GM12878 (cell line): ENCODE measurements around the gene CNTN2. TPM values are rescaled to one million over a fixed set of nuclear protein-coding genes. Genes with fewer than 3 reads are reported as not detected.

Source experiments
- CREM ChIP-seq: IDR thresholded peaks from 2 replicates; pipeline ENCODE4 v1.6.1; 2014; ENCODE audit warnings: antibody characterized with exemption, low read depth
- E4F1 ChIP-seq: fragments of 450-650 bp; IDR thresholded peaks from 2 replicates; pipeline ENCODE4 v1.6.1; 2018; ENCODE audit warnings: borderline replicate concordance, mild to moderate bottlenecking; ENCODE audit not compliant: partially characterized antibody
- ETV6 ChIP-seq, 2 experiments: fragments of 450-650 bp in 1 of 2; IDR thresholded peaks in 1 of 2; conservative IDR thresholded peaks in 1 of 2; 2 replicates each; pipeline ENCODE4 v1.6.1; 2014; ENCODE audit warnings: antibody characterized with exemption in 1 of 2, borderline replicate concordance in 1 of 2, low read depth in 1 of 2, mild to moderate bottlenecking in 1 of 2, moderate library complexity in 1 of 2
- FOXM1 ChIP-seq: IDR thresholded peaks from 2 replicates; pipeline ENCODE4 v1.6.1; 2012; ENCODE audit warnings: low read depth, mild to moderate bottlenecking, inconsistent platforms, low read length, moderate library complexity
- RCOR1 ChIP-seq: conservative IDR thresholded peaks from 2 replicates; pipeline ENCODE4 v1.6.1; 2012; ENCODE audit warnings: low read depth, low read length, improper control_type of control experiment
- SREBF1 ChIP-seq: IDR thresholded peaks from 2 replicates; pipeline ENCODE4 v1.6.1; 2012; ENCODE audit warnings: mild to moderate bottlenecking, low read length
- YY1 ChIP-seq: IDR thresholded peaks from 2 replicates; pipeline ENCODE4 v1.6.1; 2011; ENCODE audit warnings: low read depth, mild to moderate bottlenecking, low read length
- ZBED1 ChIP-seq: IDR thresholded peaks from 2 replicates; pipeline ENCODE4 v1.6.1; 2016; ENCODE audit warnings: borderline replicate concordance
- ZBTB4 ChIP-seq: fragments of 450-650 bp; formaldehyde crosslinking; IDR thresholded peaks from 2 replicates; pipeline ENCODE4 v1.4.0; 2022; ENCODE audit warnings: mild to moderate bottlenecking, moderate library complexity
- ZNF207 ChIP-seq: fragments of 450-650 bp; IDR thresholded peaks from 2 replicates; pipeline ENCODE4 v1.6.1; 2014; ENCODE audit warnings: antibody characterized with exemption, mild to moderate bottlenecking, borderline replicate concordance
- ZNF217 ChIP-seq: fragments of 450-650 bp; IDR thresholded peaks from 2 replicates; pipeline ENCODE4 v1.6.1; 2017; ENCODE audit warnings: antibody characterized with exemption, mild to moderate bottlenecking
- polyA plus RNA-seq, 11 experiments: library from polyadenylated mRNA; depleted of rRNA in 4 of 11; unstranded in 6 of 11; stranded (reverse) in 5 of 11; fragments of >200 nt; fragmentation: Nextera tagmentation in 4 of 11; fragmentation: Illumina TruSeq in 1 of 11; extraction: Ambion mirVana in 4 of 11; extraction: Trizol in 1 of 11; gene quantifications; 1 replicate in 1 of 11; 2 replicates in 10 of 11; pipeline versions ENCODE4 v1.2.1 to v1.2.3, GENCODE V29; 2011 to 2016; ENCODE audit warnings: inconsistent platforms in 2 of 11, missing spikeins in 2 of 11, low read depth in 1 of 11
- total RNA-seq, 4 experiments: library from RNA; depleted of rRNA in 3 of 4; stranded (reverse); fragments of >200 nt in 3 of 4; fragmentation: Illumina TruSeq in 1 of 4; extraction: Trizol in 1 of 4; gene quantifications; 2 replicates each; pipeline versions ENCODE4 v1.2.1 to v1.2.3, GENCODE V29; 2013 to 2021

CNTN2 gene
- total and polyA plus RNA-seq, 10 of the 15 experiments (the other 5 are each of a cell fraction or from before 2014, with no cell fraction given) = 0.03 TPM; not detected in 9

GRCh38 chr1:205068001-205068400 is 25.0 kb downstream of the CNTN2 start (continued):
- TF ChIP-seq E4F1 (no peak), ZBED1 (no peak), ZNF217 (no peak), ZNF207 (no peak), ETV6 (conservative IDR thresholded peaks at IDR 0.05 in 1 of 2, IDR thresholded peaks at IDR 0.05 in 1 of 2; ENCODE audit: borderline replicate concordance in 1 of 2, low read depth in 1 of 2) (no peak), RCOR1 (no peak), YY1 (no peak), CREM (no peak), ZBTB4 (CRISPR knock-in tag) (no peak), SREBF1 (no peak), FOXM1 (no peak)
